Chondrocyte (in vitro differentiated cells): Measurements from ENCODE around the gene INCA1. TPM values are rescaled to one million over a fixed set of nuclear protein-coding genes. Genes with fewer than 3 reads are reported as not detected.

ENCODE experiments used
- DNase-seq: peaks from one replicate; pipeline ENCODE4 v3.0.0; 2021; ENCODE audit warnings: mixed read lengths, low spot score
- H3K27ac Mint-ChIP-seq: one replicate; pipeline ENCODE4 v1.8.0; 2021; ENCODE audit warnings: mild to moderate bottlenecking, moderate library complexity, mixed read lengths; ENCODE audit not compliant: unreplicated experiment
- H3K27me3 Mint-ChIP-seq: 2 replicates; pipeline ENCODE4 v1.8.0; 2021; ENCODE audit warnings: low read depth, mixed read lengths
- H3K36me3 Mint-ChIP-seq: 2 replicates; pipeline ENCODE4 v1.8.0; 2021; ENCODE audit warnings: low read depth, mixed read lengths
- H3K4me1 Mint-ChIP-seq: 2 replicates; pipeline ENCODE4 v1.8.0; 2021; ENCODE audit warnings: low read depth, mild to moderate bottlenecking, mixed read lengths
- H3K4me3 Mint-ChIP-seq: one replicate; pipeline ENCODE4 v1.8.0; 2021; ENCODE audit warnings: mild to moderate bottlenecking, moderate library complexity, mixed read lengths; ENCODE audit not compliant: unreplicated experiment
- H3K9me3 Mint-ChIP-seq: 2 replicates; pipeline ENCODE4 v1.8.0; 2021; ENCODE audit warnings: low read depth, mixed read lengths
- CTCF ChIP-seq: fragments of 200-600 bp; sonication (generic); IDR thresholded peaks from 2 replicates; pipeline ENCODE4 v1.5.0; 2021; ENCODE audit warnings: antibody characterized with exemption, mild to moderate bottlenecking, moderate library complexity
- total RNA-seq: library from RNA; stranded (reverse); gene quantifications from 3 replicates; pipeline ENCODE4 v1.2.1, GENCODE V29; 2021

The INCA1 gene
- total RNA-seq, 1 donor from 2014 or later, result 1.5 TPM

- no peak overlapping the region for H3K27ac Mint-ChIP-seq
- TF ChIP-seq CTCF, result no peak
- no peak overlapping the region for H3K4me3 Mint-ChIP-seq
- no peaks in the 10 kb centered on the region for H3K9me3 Mint-ChIP-seq
- H3K4me1 Mint-ChIP-seq, result peaks cover 21% of the 10 kb centered on the region
- no peaks in the 10 kb centered on the region for H3K27me3 Mint-ChIP-seq
- H3K36me3 Mint-ChIP-seq, result peaks cover 54% of the 10 kb centered on the region
- DNase-seq, result no peak
Measured at GRCh38 chr17:5003214-5003867, 6.0 kb upstream of the INCA1 start.

DNA sequence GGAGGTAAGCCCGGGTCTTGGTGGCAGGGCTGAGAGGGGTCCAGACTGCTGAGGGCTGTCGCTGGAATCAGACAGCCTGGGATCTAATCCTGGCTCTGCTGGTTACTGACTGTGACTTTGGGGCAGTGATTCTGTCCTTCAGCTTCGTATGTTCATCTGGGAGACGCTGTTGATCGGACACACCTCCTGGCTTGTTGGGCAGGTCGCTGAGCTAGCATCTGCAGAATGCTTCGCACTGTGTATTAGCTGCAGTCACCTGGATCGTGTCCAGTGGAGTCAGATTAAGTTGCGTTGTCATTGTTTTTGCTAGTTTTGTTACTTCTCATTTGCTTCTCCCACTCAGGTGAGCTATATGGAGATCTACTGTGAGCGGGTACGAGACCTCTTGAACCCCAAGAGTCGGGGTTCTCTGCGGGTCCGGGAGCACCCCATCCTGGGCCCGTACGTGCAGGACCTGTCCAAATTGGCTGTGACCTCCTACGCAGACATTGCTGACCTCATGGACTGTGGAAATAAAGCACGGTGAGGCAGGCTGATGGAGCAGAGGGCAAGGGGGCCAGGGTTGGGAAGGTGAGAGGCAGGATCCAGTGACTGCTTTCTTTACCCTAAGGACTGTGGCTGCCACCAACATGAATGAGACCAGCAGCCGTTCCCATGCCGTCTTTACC, 4.9 kb upstream of the INCA1 start:
- H3K4me3 Mint-ChIP-seq, result no peak overlapping the region
- H3K4me1 Mint-ChIP-seq, result peaks cover 21% of the 10 kb centered on the region
- no peaks in the 10 kb centered on the region for H3K27me3 Mint-ChIP-seq
- H3K9me3 Mint-ChIP-seq, result no peaks in the 10 kb centered on the region
- H3K27ac Mint-ChIP-seq, result no peak overlapping the region
- peaks cover 44% of the 10 kb centered on the region for H3K36me3 Mint-ChIP-seq
- TF ChIP-seq CTCF, result no peak
- no peak for DNase-seq

DNA sequence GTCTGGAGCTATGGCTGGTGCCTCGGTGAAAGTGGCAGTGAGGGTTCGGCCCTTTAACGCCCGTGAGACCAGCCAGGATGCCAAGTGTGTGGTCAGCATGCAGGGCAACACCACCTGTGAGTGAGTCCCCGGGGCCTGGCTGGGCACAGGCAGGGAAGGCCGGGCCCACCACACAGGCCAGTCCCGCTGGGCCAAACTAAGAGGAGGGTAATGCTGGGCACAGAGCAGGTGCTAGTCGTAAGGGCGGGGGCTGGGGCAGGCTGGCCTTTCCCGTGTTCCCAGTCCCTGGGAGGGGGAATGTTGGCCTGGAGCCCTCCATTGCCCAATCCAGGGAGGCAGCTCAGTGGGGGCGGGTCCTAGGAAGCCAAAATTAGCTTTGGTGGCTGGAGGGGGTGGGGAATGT, 2.9 kb upstream of the INCA1 start:
- Mint-ChIP-seq H3K27me3 (no peaks in the 10 kb centered on the region), H3K27ac (peak overlapping the region; percentile 41), H3K9me3 (no peaks in the 10 kb centered on the region), H3K4me1 (peaks cover 24% of the 10 kb centered on the region), H3K4me3 (peak overlapping the region; percentile 92), H3K36me3 (peaks cover 34% of the 10 kb centered on the region)
- no peak for TF ChIP-seq CTCF
- DNase-seq, result no peak

DNA sequence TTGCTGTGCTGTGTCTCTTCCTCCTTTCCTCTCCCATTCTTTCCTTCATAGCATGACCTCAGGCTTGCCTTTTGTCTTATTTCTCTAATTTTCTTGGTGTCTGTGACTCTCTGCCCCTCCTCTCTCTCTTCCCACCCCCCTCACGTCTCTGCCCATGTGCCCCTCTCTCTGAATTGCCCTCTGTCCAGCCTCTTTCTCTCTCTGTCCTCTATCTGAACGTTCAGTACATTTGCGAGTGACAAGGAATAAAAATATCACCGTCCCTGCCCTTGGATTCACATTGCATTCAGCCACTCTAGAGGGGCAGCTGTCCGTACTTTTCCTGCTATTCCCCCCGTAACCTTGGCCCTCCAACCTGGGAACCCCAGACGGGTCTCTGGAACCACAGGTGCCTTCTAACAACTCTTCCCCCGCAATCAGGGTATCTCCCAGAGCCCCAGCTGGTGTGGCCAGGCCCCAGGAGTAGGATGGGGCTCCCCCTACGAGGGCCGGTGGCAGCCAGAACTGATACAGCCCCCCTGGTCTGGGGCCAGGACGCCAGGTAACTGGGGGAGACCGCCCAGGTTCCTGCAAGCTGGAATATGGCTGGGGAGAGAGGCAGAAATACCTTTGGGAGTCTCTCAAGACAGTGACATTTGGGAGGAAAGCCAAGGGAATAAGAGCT, 2.2 kb upstream of the INCA1 start:
- H3K36me3 Mint-ChIP-seq, result peaks cover 27% of the 10 kb centered on the region
- peak overlapping the region; percentile 92 for H3K4me3 Mint-ChIP-seq
- TF ChIP-seq CTCF, result no peak
- peaks cover 24% of the 10 kb centered on the region for H3K4me1 Mint-ChIP-seq
- peak overlapping the region; percentile 66 for H3K27ac Mint-ChIP-seq
- no peaks in the 10 kb centered on the region for H3K9me3 Mint-ChIP-seq
- no peaks in the 10 kb centered on the region for H3K27me3 Mint-ChIP-seq
- no peak for DNase-seq

DNA sequence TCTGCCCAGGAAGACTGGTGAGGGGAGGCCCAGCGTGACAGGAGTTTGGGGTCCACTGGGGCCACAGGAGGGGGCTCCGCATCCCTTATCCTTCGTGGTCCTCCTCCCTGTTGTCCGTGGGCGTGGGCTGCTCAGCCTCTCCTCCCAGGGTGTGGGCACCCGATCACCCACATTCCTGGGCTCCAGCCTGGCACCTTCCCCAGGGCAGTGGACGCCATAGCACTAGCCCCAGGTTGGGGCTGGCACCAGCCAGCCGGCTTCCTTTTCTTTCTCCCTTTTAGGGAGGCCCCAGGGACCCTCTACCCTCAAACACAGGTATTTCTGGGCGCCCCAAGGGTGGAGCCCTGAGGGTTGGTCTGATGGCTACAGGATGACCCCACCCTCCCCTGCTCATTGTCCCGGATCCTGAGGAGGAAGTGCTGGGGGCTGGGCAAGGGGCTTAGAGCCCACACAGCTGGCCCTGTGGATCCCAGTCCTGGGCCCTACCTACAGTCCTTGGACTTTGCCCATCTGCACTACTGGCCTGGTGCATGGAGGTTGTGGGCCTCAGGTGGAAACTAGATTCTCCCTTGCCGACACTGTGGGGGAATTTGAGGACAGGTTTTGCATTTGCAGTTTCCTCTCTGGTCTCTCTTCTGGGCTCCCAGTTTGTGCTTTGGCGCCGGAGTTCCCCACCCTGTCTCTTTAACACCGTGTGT, 1.6 kb upstream of the INCA1 start:
- Mint-ChIP-seq H3K9me3 (no peaks in the 10 kb centered on the region), H3K4me1 (peaks cover 24% of the 10 kb centered on the region), H3K4me3 (peak overlapping the region; percentile 92), H3K27me3 (no peaks in the 10 kb centered on the region), H3K27ac (peak overlapping the region; percentile 66), H3K36me3 (peaks cover 20% of the 10 kb centered on the region)
- TF ChIP-seq CTCF, result no peak
- DNase-seq, result no peak
